GM12873 (cell line): ENCODE results near the gene KLF13.

Source experiments
- CTCF ChIP-seq: IDR thresholded peaks from 2 replicates; pipeline ENCODE4 v1.5.1; 2012; ENCODE audit warnings: low read depth, mild to moderate bottlenecking, moderate library complexity, low read length, control low read depth; ENCODE audit not compliant: insufficient read depth; ENCODE audit errors: missing control alignments

KLF13 gene

GRCh38 chr15:31326156-31326874, at the start of gene KLF13:
Gene KLF13, plus strand, starts transcription at chr15:31326835. Its CDS starts 378 bp downstream, at chr15:31327213.
- no peak for TF ChIP-seq CTCF

- no peak for TF ChIP-seq CTCF
Measured at GRCh38 chr15:31277335-31278060, 49.1 kb upstream of the KLF13 start.

- TF ChIP-seq CTCF: peak; percentile 38
Measured at GRCh38 chr15:31278061-31278445, 48.6 kb upstream of the KLF13 start.

GRCh38 chr15:31278544-31279220, 48.0 kb upstream of the KLF13 start:
- no peak for TF ChIP-seq CTCF

- no peak for TF ChIP-seq CTCF
Measured at GRCh38 chr15:31279221-31280045, 47.2 kb upstream of the KLF13 start.

- no peak for TF ChIP-seq CTCF
Measured at GRCh38 chr15:31280046-31280830, 46.4 kb upstream of the KLF13 start.
